Esophagus squamous epithelium (tissue), 5 donors: ENCODE measurements around the gene KIAA2012. TPM values are rescaled to one million over a fixed set of nuclear protein-coding genes. Genes with fewer than 3 reads are reported as not detected.

Experiments used
- DNase-seq: peaks from one replicate; lab custom pipeline; 2025; lab: John Stamatoyannopoulos, UW
- H3K27ac ChIP-seq, 4 donors: fragments of 200-600 bp; sonication (generic); one replicate each; pipeline ENCODE4 v1.5.1; 2016 to 2019; ENCODE audit warnings: mild to moderate bottlenecking in 1 of 4
- H3K27me3 ChIP-seq, 4 donors: fragments of 200-600 bp; sonication (generic); 1 replicate in 3 of 4; 2 replicates in 1 of 4; pipeline versions ENCODE4 v1.5.1 to v1.6.0; 2017 to 2021; ENCODE audit warnings: antibody characterized with exemption in 1 of 4
- H3K36me3 ChIP-seq, 3 donors: fragments of 200-600 bp; sonication (generic); one replicate each; pipeline ENCODE4 v1.5.1; 2016 to 2019
- H3K4me1 ChIP-seq, 3 donors: fragments of 200-600 bp; sonication (generic); one replicate each; pipeline ENCODE4 v1.5.1; 2017 to 2019
- H3K4me3 ChIP-seq, 4 donors: fragments of 200-600 bp; sonication (generic); 1 replicate in 3 of 4; 2 replicates in 1 of 4; pipeline ENCODE4 v1.5.1; 2016 to 2019; ENCODE audit warnings: mild to moderate bottlenecking in 2 of 4, moderate library complexity in 1 of 4
- H3K9me3 ChIP-seq, 3 donors: fragments of 200-600 bp; sonication (generic); one replicate each; pipeline ENCODE4 v1.5.1; 2016 to 2019
- CTCF ChIP-seq, 6 experiments: fragments of 450-650 bp in 4 of 6; fragments of 200-600 bp in 2 of 6; sonication (generic) in 2 of 6; IDR thresholded peaks; one replicate each; pipeline ENCODE4 v1.5.1; 2016 to 2019; ENCODE audit warnings: antibody characterized with exemption in 6 of 6, mild to moderate bottlenecking in 4 of 6, moderate library complexity in 4 of 6
- POLR2A ChIP-seq, 4 donors: fragments of 450-650 bp; IDR thresholded peaks; one replicate each; pipeline ENCODE4 v1.6.1; 2017; ENCODE audit warnings: antibody characterized with exemption in 4 of 4, mild to moderate bottlenecking in 4 of 4, moderate library complexity in 3 of 4
- WGBS, 2 donors: methylation state at CpG; one replicate each; pipeline ENCODE4 v1.1.5; 2018; 5-methylcytosine and 5-hydroxymethylcytosine counted together
- intact Hi-C: fragments of 100-400 bp; cut with DNase I; formaldehyde crosslinking; loops from one replicate; pipeline ENCODE4 v1.15.0; 2022
- total RNA-seq, 4 donors: library from RNA; depleted of rRNA; stranded (reverse); fragments of >200 nt; gene quantifications; one replicate each; pipeline ENCODE4 v1.1.0, GENCODE V29; 2016
- donor health status: DM: yes; HTN: yes; CAD: no.

KIAA2012 gene
- total RNA-seq, 4 donors from 2014 or later, result not detected

- Histone ChIP-seq H3K27ac (no peak overlapping the region), H3K4me3 (no peak overlapping the region), H3K9me3 (no peaks in the 10 kb centered on the region), H3K36me3 (no peaks in the 10 kb centered on the region), H3K27me3 (no peaks in the 10 kb centered on the region), H3K4me1 (no peaks in the 10 kb centered on the region)
- no peak for TF ChIP-seq CTCF (IDR thresholded peaks at IDR 0.05)
- TF ChIP-seq POLR2A (IDR thresholded peaks at IDR 0.05), result no peak
- 88 to 95% methylated on average over 3 of the region's 3 CpGs for WGBS, 2 donors
- no peak for DNase-seq
- intact Hi-C loops, result no loop called here
Measured at GRCh38 chr2:202098291-202098690, 25.2 kb downstream of the KIAA2012 start.

- Histone ChIP-seq H3K4me3 (no peak overlapping the region), H3K9me3 (no peaks in the 10 kb centered on the region), H3K36me3 (no peaks in the 10 kb centered on the region), H3K4me1 (no peaks in the 10 kb centered on the region), H3K27me3 (no peaks in the 10 kb centered on the region), H3K27ac (no peak overlapping the region)
- 30 to 68% methylated on average over 5 to 6 of the region's 7 CpGs for WGBS, 2 donors
- TF ChIP-seq POLR2A (IDR thresholded peaks at IDR 0.05), result no peak
- TF ChIP-seq CTCF (IDR thresholded peaks at IDR 0.05), result no peak
- intact Hi-C loops, result no loop called here
- no peak for DNase-seq
Measured at GRCh38 chr2:202099515-202099914, 26.5 kb downstream of the KIAA2012 start.

GRCh38 chr2:202100176-202100575 is 27.1 kb downstream of the KIAA2012 start:
- TF ChIP-seq CTCF (IDR thresholded peaks at IDR 0.05), result no peak
- no peak for TF ChIP-seq POLR2A (IDR thresholded peaks at IDR 0.05)
- no peak for DNase-seq
- intact Hi-C loops, result no loop called here
- Histone ChIP-seq H3K4me1 (no peaks in the 10 kb centered on the region), H3K4me3 (no peak overlapping the region), H3K27me3 (no peaks in the 10 kb centered on the region), H3K9me3 (no peaks in the 10 kb centered on the region), H3K27ac (no peak overlapping the region), H3K36me3 (no peaks in the 10 kb centered on the region)
- WGBS, 2 donors, result 60 to 91% methylated on average over 4 of the region's 4 CpGs

GRCh38 chr2:202101026-202101579 is 28.0 kb downstream of the KIAA2012 start:
- H3K4me1 ChIP-seq, result no peaks in the 10 kb centered on the region
- H3K36me3 ChIP-seq, result no peaks in the 10 kb centered on the region
- no peaks in the 10 kb centered on the region for H3K9me3 ChIP-seq
- DNase-seq, result no peak
- H3K4me3 ChIP-seq, result no peak overlapping the region
- H3K27me3 ChIP-seq, result no peaks in the 10 kb centered on the region
- TF ChIP-seq POLR2A (IDR thresholded peaks at IDR 0.05) (no peak), CTCF (IDR thresholded peaks at IDR 0.05) (no peak)
- H3K27ac ChIP-seq, result no peak overlapping the region
- WGBS, 2 donors, result 57 to 67% methylated on average over 3 of the region's 3 CpGs
- intact Hi-C loops, result no loop called here

- Histone ChIP-seq H3K27me3 (no peaks in the 10 kb centered on the region), H3K4me3 (no peak overlapping the region), H3K36me3 (no peaks in the 10 kb centered on the region), H3K4me1 (no peaks in the 10 kb centered on the region), H3K9me3 (no peaks in the 10 kb centered on the region), H3K27ac (no peak overlapping the region)
- TF ChIP-seq POLR2A (IDR thresholded peaks at IDR 0.05) (no peak), CTCF (IDR thresholded peaks at IDR 0.05) (no peak)
- intact Hi-C loops, result no loop called here
- WGBS, 2 donors, result 43 to 47% methylated on average over 4 of the region's 4 CpGs
- no peak for DNase-seq
Measured at GRCh38 chr2:202102425-202103000, 29.5 kb downstream of the KIAA2012 start.
